Prostate gland (tissue), 2 donors: ENCODE results near the gene STX7. TPM values are rescaled to one million over a fixed set of nuclear protein-coding genes. Genes with fewer than 3 reads are reported as not detected.

Source experiments
- DNase-seq: peaks from one replicate; pipeline ENCODE4 v3.0.0-alpha.2; 2019; ENCODE audit warnings: low spot score
- H3K27ac ChIP-seq, 2 donors: fragments of 200-600 bp; sonication (generic); 2 replicates each; pipeline ENCODE4 v1.5.1; 2017 to 2019
- H3K27me3 ChIP-seq: fragments of 200-600 bp; sonication (generic); replicated peaks from 2 replicates; pipeline ENCODE4 v1.5.1; 2019; ENCODE audit not compliant: insufficient read depth
- H3K36me3 ChIP-seq, 2 donors: fragments of 200-600 bp; sonication (generic); 1 replicate in 1 of 2; 2 replicates in 1 of 2; pipeline versions ENCODE4 v1.5.1 to v1.8.1; 2017 to 2019
- H3K4me1 ChIP-seq: fragments of 200-600 bp; sonication (generic); replicated peaks from 2 replicates; pipeline ENCODE4 v1.5.1; 2019
- H3K4me3 ChIP-seq, 2 donors: fragments of 200-600 bp; sonication (generic); 2 replicates each; pipeline ENCODE4 v1.5.1; 2017 to 2019
- H3K9me3 ChIP-seq: fragments of 200-600 bp; sonication (generic); 2 replicates; pipeline ENCODE4 v1.5.1; 2017
- CTCF ChIP-seq, 4 experiments: fragments of 200-600 bp in 2 of 4; fragments of 450-650 bp in 2 of 4; sonication (generic) in 2 of 4; IDR thresholded peaks; 1 replicate in 3 of 4; 2 replicates in 1 of 4; pipeline ENCODE4 v1.5.1; 2016 to 2019; ENCODE audit warnings: antibody characterized with exemption in 4 of 4, mild to moderate bottlenecking in 2 of 4, moderate library complexity in 2 of 4
- POLR2A ChIP-seq: fragments of 450-650 bp; IDR thresholded peaks from one replicate; pipeline ENCODE4 v1.6.1; 2016; ENCODE audit warnings: antibody characterized with exemption, mild to moderate bottlenecking
- POLR2AphosphoS5 ChIP-seq: sonication (generic); formaldehyde crosslinking; IDR thresholded peaks from one replicate; pipeline ENCODE4 v1.6.1; 2017; ENCODE audit warnings: antibody characterized with exemption
- WGBS: methylation state at CpG from one replicate; pipeline ENCODE4 v1.1.5; 2018; 5-methylcytosine and 5-hydroxymethylcytosine counted together
- intact Hi-C: fragments of 100-400 bp; cut with DNase I; formaldehyde crosslinking; loops from one replicate; pipeline ENCODE4 v1.14.2; 2022
- total RNA-seq, 2 donors: library from RNA; depleted of rRNA; stranded (reverse); fragments of >200 nt; gene quantifications; one replicate each; pipeline ENCODE4 v1.1.0, GENCODE V29; 2016

STX7 gene
- total RNA-seq, 2 donors from 2014 or later = 17.6 to 27.1 TPM

GRCh38 chr6:132506869-132507808 lies 5.8 kb downstream of the STX7 start:
- no peaks in the 10 kb centered on the region for H3K27me3 ChIP-seq
- no peaks in the 10 kb centered on the region for H3K9me3 ChIP-seq
- intact Hi-C loops = no loop called here
- WGBS = 95% methylated on average over 5 of the region's 5 CpGs
- H3K4me3 ChIP-seq = no peak overlapping the region
- no peaks in the 10 kb centered on the region for H3K36me3 ChIP-seq
- no peak overlapping the region for H3K27ac ChIP-seq
- no peak for DNase-seq
- TF ChIP-seq POLR2A (no peak), CTCF (IDR thresholded peaks at IDR 0.05) (no peak), POLR2AphosphoS5 (no peak)
- no peaks in the 10 kb centered on the region for H3K4me1 ChIP-seq

GRCh38 chr6:132506461-132506860 lies 6.5 kb downstream of the STX7 start:
- no peak for DNase-seq
- H3K4me3 ChIP-seq = no peak overlapping the region
- 29% methylated on average over 2 of the region's 2 CpGs for WGBS
- H3K36me3 ChIP-seq = no peaks in the 10 kb centered on the region
- H3K9me3 ChIP-seq = no peaks in the 10 kb centered on the region
- TF ChIP-seq CTCF (IDR thresholded peaks at IDR 0.05) = no peak
- TF ChIP-seq POLR2A = no peak
- TF ChIP-seq POLR2AphosphoS5 = no peak
- no peaks in the 10 kb centered on the region for H3K4me1 ChIP-seq
- intact Hi-C loops = no loop called here
- H3K27ac ChIP-seq = no peak overlapping the region
- H3K27me3 ChIP-seq = no peaks in the 10 kb centered on the region

GRCh38 chr6:132505158-132505557 lies 7.8 kb downstream of the STX7 start:
- TF ChIP-seq POLR2AphosphoS5 = no peak
- no peak for TF ChIP-seq CTCF (IDR thresholded peaks at IDR 0.05)
- no peak for TF ChIP-seq POLR2A

GRCh38 chr6:132504757-132505156 lies 8.2 kb downstream of the STX7 start:
- 72% methylated on average over 5 of the region's 5 CpGs for WGBS
- Histone ChIP-seq H3K27me3 (no peaks in the 10 kb centered on the region), H3K9me3 (no peaks in the 10 kb centered on the region), H3K27ac (no peak overlapping the region), H3K4me1 (no peaks in the 10 kb centered on the region), H3K4me3 (no peak overlapping the region), H3K36me3 (no peaks in the 10 kb centered on the region)
- intact Hi-C loops = no loop called here
- no peak for DNase-seq
- TF ChIP-seq POLR2A (no peak), CTCF (IDR thresholded peaks at IDR 0.05) (no peak), POLR2AphosphoS5 (no peak)

More at GRCh38 chr6:132505158-132505557, 7.8 kb downstream of the STX7 start:
- no peak for DNase-seq
- 100% methylated on average over 1 of the region's 1 CpG for WGBS
- Histone ChIP-seq H3K36me3 (no peaks in the 10 kb centered on the region), H3K4me3 (no peak overlapping the region), H3K27me3 (no peaks in the 10 kb centered on the region), H3K27ac (no peak overlapping the region), H3K4me1 (no peaks in the 10 kb centered on the region), H3K9me3 (no peaks in the 10 kb centered on the region)
- intact Hi-C loops = no loop called here

GRCh38 chr6:132499757-132500156 lies 13.2 kb downstream of the STX7 start:
- Histone ChIP-seq H3K27me3 (no peaks in the 10 kb centered on the region), H3K36me3 (no peaks in the 10 kb centered on the region), H3K4me3 (no peak overlapping the region), H3K27ac (no peak overlapping the region), H3K9me3 (no peaks in the 10 kb centered on the region), H3K4me1 (no peaks in the 10 kb centered on the region)
- intact Hi-C loops = no loop called here
- no peak for DNase-seq
- WGBS = 59% methylated on average over 4 of the region's 4 CpGs
- no peak for TF ChIP-seq POLR2A
- TF ChIP-seq CTCF (IDR thresholded peaks at IDR 0.05) = no peak
- TF ChIP-seq POLR2AphosphoS5 = no peak
